ENCODE data around the gene NPR2.
A peak's percentile ranks its signal among the peaks of the same experiment; 100 is the strongest.

Gene NPR2

DNA sequence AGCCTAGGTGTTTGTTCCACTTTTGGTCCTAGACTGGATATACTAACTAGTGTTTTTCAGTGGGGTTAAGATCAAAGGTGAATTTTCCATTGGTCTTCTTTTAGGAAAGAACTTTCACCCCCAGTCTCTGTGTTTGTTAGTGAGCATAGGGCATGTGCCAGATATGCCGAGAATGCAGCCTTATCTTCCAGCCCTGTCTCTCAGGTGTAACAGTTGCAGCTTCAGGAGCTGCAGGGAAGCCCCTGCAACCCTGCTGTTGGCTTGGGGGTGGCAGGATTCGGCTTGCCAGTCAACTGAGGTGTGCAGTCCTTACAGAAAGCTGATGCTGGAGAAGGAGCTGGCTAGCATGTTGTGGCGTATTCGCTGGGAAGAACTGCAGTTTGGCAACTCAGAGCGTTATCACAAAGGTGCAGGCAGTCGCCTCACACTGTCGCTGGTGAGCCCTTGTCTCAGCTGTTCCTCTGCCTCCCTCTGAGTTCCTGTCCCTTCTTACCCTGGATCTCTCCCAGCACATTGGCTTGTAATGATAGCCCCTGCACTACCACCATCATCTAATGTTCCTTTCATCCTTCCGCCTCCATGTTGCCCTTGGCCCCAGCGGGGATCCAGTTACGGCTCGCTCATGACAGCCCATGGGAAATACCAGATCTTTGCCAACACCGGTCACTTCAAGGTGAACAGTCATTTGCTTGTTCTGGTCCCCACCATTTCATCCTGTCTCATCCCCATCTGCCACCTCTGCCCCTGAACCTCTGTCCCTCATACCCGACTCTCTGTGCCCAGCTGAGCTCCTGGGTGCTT is 10.1 kb downstream of the NPR2 start:
- DNase-seq: no peak

DNA sequence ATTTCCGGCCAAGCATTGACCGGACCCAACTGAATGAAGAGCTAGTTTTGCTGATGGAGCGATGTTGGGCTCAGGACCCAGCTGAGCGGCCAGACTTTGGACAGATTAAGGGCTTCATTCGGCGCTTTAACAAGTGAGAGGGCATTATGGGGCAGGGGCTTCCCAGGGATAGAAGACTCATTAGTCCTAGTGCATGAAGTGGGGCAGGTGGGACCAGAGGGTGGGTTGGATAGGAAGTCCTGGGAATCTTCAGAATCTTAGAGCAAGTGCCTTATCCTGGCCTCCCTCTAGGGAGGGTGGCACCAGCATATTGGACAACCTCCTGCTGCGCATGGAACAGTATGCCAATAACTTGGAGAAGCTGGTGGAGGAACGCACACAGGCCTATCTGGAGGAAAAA is 14.7 kb downstream of the NPR2 start:
- DNase-seq: no peak

DNA sequence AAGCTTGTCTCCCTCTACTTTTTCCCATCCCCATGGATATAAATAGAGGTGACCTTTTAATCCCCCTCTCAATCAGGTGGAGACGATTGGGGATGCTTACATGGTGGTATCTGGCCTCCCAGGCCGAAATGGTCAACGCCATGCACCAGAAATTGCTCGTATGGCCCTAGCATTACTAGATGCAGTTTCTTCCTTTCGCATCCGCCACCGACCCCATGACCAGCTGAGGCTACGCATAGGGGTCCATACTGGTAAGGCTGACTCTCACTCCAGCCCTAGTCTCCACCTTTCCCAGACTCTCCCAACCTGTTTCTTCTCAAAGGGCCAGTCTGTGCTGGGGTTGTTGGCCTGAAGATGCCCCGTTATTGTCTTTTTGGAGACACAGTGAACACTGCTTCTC is 17.0 kb downstream of the NPR2 start:
- DNase-seq: no peak

DNA sequence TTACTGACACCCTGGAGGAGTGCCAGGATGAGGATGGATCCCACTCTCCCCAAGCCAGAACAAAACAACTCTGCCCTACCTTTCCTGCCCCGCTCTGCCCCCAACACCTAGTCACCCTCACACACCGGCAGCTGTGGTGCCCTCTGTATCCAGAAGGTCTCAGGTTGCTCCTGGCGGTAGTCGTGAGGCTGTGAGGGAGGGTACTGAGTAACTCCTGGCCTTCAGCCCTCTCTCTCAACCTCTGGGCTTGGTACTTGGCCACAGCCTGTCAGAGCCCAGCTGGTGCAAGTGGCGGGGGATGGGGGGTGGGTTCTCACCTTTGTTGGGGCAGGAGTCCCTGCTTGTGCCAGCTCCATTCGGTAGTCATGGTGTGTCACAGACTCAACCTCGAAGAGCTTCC is 18.7 kb downstream of the NPR2 start:
- no peak for DNase-seq

DNA sequence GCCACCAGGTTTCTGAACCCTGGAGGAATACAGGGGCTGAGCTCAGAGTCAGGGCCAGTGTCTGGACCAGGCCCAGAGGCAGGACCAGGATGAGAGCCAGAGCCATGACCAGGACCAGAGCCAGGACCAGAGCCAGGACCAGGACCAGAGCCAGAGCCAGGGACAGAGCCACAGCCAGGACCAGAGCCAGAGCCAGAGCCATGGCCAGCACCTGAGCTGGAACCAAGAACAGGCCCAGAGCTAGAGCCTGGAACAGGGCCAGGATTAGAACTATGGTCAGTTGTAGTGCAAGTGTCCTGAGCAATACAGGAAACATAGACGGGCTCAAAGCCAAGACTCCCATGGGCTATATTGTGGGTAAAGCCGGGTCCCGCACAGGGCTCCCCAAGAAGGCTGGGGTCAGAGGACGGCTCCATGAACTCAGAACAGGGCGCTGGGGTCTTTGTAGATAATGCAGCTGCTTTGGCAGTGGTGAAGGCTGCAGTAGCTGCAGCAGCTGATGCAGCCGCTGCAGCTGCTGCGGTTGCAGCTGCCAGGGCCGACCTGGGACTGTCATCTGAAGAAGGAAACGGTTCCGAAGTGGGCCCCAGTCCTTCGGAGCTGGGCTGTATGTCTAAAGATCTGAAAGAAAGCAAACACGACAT is 20.1 kb downstream of the NPR2 start:
- no peak for DNase-seq

DNA sequence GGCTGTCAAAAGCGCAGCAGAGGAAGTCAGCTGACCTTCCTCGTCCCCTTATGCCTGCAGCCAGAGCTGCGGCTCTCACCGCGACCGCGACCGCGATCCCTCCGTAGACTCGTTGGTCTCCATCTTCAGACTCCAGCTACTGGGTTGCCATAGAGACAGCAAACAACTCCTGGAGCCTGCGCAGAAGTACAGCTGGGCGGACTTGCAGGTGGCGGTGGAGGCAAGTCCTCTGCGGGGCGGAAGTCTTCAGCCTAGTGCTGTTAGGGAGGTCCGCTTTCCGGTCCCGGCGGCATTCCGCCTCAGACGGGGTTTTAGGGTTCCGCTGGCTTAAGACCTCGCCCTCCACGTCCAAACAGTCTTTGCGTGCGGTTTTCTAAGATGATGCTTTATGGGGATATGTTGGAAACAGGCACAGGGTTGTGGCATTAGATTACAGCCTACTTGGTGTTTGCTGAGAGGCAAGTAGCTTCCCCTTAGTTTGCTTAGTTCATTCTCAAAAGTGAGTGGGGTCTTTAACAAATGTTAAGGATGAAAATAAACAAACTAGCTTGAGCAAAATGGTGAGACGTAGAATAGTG is 20.7 kb downstream of the NPR2 start, which contains the start of gene SPAG8:
TSS of gene SPAG8 (minus strand) at position 238 of the 578 bp plus-strand sequence. CDS start at position 123, 115 bp downstream.
- peak; percentile 80 to 88 for DNase-seq

DNA sequence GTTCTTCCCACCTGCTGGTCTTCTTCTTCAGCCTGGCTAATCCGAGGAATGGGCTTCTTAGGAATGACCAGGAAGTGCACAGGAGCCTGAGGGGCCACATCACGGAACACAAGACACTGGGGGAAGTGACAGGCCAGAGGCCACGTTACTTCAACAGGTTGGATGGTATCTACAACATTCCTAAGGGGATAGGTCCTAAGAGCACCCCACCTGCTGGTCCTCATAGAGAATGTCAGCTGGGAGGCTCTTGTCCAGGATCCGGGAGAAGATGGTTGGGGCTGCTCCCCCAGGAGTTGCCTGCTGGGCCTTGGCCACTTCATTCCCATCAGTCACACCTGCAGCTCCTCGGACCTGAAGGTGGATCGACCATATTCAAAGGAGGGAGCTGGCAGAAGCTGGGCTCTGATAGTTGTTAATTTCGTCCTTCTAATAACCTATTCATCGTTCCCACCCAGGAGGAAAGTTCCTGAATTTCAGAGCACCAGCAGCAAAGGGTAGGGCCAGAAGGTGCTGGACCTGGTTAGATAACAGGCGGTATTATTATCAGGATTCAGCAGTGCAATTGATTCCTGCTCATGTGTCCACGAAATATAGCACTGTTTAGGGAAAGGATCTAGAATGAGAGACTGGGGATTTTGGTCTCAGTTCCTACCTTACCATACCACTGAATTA is 22.2 kb downstream of the NPR2 start:
- DNase-seq: no peak

DNA sequence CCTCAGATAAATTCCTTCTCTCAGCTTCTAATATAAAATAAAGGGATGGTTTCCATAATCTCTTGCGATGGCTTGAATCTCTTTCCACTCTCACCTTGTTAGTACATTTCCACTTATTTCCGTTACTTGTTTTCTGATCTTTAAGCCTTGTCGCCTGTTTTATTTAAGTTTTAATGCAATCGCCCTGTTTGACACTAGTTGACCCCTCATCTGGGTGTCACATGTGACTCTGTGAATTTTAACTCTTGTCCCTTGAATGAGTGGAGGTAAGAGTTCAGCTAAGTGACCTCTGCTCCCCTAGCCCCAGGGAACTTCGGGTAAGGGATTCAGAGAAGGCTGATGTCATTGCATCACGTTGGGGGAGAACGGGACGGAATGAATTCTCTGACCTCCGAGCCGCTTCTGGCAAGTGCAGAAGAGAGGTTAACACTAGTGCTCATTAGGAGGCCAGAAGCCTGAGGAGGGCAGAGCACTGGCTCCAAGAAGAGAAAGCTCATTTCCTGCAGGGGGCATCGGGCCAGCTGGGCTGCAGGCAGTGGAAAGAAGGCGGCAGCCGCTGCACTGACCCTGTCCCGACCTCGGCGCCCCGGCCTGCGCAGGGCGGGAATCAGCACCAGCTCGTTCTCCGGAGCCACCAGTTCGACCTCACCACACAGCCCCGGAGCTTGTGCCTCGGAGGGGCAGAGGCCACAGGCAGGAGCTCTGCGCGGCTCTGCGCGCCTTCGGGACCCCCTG is 22.9 kb downstream of the NPR2 start:
- peak; percentile 35 to 37 for DNase-seq

DNA sequence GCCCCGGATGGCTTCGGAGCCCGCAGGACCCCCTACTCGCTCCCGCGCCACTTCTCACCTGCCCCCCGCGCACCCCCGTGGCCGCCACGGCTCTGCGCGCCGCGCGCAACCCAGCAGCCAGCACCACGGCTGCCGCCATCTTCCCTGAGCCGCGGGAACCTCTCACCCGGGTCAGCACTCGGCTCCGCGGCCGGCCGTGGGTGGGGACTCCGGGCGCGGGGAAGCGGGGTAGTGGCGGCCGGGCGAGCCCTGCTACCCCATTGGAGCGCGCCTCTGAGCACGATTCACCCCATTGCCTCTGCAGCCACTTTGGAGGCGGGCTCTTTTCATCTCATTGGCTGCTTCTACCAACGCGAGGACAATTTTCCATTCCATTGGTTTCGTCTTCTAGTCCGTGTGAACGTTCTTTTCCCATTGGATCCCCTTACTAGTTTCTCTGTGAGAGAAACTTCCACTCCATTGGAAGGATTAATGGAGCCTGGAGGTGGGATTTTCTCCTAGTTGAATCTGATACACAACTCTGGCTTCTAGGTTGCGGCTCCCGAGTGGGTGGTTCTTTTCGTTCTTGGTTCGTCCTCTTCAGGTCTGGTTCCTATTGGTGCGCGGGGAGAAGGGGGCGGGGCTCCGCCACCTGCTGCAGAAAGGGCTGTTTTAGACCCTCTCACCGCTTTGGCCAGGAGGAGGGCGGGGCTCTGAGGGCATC is 23.6 kb downstream of the NPR2 start, which contains the start of gene HINT2:
TSS of gene HINT2 (minus strand) at position 202 of the 703 bp plus-strand sequence. CDS start at position 139, 63 bp downstream.
- peak; percentile 94 to 95 for DNase-seq

DNA sequence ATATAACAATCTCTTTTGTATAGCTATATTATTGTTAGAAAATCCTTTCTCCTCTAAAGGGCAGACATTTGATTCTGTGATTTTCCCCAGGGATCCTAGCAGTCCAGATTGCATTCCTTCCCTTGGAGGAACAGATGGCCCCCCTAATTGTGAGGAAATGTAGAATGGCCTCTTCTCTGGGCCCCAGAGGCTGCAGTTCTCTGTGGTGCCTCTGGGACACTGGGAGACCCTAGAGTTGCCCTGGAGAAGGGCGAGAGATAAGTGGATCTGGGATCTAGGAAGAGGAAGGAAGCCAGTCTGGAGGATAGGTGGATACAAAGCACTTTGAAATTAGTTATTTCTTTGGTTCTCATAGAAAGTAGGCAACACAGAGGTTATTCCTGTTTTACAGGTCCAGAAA is 25.3 kb downstream of the NPR2 start:
- no peak for DNase-seq

DNA sequence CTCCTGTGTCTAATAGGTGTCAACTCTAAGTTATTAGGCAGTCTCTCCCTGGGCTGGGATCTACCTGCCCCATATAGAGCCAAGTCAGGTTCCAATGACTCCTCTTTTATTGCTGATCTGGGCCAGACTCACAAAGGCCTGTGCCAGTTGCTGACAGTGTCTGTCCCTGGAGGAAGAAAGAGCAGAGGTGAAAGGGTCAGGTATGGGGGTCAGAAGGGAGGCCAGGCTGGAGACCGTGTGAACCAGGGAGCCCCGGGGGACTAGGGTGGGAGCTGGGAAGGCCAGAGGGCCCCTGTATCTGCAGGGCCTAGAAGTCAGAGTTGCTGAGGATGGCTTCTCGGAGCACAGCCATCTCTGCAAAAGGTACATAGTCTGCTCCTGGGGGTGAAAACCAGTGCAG is 26.9 kb downstream of the NPR2 start:
- DNase-seq: no peak

DNA sequence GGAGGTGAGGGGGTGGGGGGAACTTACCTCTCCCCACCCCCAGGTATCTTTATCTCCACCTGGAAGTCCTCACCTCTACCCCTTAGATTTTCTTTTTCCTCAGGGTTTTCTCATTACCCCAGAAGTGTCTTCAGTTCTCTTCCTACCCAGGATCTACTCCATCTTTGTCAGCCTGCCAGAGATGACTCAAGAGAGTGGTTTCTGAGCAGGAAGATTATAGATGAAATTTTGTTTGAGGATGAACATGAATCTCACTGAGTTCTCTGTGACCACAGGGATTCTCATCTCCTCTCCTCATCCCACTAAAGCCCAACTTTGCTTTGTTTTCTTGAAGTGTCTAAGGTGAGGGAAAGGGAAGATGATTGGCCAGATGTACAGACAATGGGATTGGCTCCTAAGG is 28.7 kb downstream of the NPR2 start:
- no peak for DNase-seq

DNA sequence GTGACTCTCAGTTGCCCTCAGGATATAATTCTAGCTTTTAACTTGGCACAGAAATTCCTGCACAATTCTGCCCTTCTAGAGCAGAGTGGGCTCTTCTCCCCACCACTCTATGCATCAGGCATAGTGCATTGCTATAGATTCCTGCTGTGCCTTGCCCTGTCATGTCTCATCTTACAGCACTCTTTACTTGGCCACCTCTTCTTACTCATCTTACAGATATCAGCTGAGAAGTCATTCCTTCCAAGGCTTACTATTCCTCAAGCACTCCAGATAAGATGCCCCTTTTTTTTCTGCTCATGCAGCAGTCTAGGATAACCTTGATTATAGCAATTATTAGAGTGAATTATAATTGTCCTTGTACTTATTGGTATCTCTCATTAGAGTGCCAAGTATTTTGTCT is 31.5 kb downstream of the NPR2 start:
- no peak for DNase-seq

DNA sequence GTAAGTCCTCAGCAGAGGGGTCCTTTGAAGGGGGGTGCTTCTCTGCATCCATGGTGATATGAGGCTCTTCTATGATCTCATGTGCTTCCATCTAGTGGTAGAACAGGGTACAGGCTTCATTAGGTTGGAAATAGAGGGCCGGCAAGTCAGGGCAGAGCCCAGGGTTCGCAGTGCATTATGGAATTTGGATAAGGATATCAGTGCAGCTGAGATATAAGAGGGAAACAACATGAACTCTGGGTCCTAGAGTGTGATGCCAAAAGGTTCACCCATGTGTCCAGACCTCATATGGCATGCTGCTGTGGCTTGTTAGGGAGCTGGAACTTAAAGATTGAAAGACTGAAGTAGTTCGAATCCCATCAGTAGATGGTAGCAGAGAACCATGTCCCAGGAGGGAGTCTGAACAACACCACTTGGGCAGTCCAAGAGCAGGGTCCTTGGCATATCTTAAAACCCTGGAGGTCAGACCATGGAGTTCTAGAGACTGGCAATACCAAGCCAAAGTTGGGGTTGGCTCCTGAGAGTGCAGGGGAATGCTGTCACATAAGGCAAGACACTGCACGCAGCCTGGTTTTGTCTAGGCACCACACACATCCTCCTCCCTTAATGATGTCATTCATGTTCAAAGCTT is 34.8 kb downstream of the NPR2 start:
- no peak for DNase-seq

DNA sequence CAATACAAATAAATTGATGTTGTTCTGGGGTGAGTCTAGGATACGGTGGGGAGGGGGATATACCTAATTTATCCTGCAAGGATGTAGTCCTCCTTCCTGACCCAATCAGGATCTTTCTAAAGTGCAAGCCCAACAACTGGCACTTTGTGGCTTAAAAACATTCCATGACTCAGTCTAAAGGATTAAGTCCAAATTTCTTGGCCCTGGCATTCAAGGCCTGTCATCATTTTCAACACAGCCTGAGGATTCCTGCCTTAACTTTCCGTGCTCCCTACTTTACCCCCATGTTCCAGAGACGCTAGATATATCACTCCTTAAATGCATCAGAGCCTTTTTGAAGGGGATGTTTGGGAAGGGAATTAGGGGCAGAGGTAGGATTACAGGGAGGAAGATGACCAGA is 36.1 kb downstream of the NPR2 start:
- no peak for DNase-seq

DNA sequence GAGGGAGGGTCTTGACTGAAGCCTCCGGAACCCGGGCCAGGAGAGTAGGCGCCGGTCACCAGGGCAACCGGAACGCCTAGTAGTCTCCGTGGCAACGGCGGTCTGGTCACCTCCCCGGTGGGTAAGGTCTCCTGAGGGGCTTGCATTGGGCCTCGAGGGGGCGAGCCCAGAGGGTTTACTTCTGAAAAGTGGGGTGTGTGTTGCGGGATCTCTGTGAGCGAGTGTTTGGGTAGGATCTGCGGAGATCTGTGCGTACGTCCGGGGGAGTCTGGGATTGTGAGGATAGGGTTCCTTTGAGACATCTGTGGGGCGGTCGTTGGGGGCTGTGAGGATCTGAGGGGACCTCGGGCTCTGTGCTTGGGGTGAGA is 37.3 kb downstream of the NPR2 start, which contains the start of gene FAM221B:
TSS of gene FAM221B (minus strand) at position 17 of the 368 bp plus-strand sequence. CDS start 2,571 bp downstream, outside the sequence.
- DNase-seq: no peak

DNA sequence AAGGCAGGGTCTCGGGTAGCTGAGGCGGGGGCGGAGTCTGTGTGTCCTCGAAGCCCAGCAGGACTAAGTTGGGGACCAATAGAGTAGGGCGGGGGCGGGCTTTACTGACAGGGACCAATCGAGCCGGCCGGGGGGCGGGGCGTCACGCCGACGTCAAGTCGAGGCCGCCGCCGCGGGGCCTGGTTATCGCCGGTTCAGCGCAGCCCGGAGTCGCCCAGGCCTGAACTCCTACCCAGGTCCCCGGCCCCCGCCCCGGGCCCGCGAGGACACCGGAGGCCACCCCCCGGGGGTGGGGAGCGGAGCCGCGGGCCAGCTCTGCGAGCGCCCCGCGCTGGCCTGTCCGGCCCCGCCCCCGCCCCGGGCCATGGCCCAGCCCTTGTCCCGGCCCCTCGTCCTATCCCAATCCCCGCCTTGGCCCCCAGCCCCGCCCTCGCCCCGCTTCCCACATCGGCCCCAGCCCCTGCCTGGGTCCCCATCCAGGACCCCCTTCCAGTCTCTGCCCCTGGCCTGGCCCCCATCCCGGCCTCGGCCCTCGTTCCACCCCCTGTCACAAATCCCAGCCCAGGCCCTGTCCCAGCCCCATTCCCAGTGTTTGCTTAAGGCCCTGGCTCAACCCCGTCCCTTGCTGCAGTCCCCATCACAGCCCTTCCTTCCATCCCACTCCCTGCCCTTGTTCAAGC is 37.8 kb downstream of the NPR2 start, which contains the start of gene TMEM8B:
TSS of gene TMEM8B (plus strand) at position 145 of the 680 bp plus-strand sequence. CDS start at position 365, 220 bp downstream.
- peak; percentile 90 to 94 for DNase-seq

DNA sequence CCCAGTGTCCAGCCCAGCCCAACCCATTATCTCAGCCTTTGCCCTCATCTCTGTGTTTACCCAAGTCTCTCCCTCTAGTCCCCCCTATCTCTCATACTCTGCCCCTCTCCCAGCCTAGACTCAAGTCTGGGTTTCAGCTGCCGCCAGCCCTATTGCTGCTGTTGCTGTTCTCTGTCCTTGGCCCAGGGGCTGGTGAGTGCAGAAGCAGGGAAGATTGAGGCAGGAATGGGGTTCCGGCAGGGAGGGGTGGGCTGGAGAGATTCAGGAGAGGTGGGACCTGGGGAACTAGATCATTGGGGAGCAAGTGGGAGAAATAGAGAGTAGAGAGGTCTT is 38.3 kb downstream of the NPR2 start:
- DNase-seq: no peak

DNA sequence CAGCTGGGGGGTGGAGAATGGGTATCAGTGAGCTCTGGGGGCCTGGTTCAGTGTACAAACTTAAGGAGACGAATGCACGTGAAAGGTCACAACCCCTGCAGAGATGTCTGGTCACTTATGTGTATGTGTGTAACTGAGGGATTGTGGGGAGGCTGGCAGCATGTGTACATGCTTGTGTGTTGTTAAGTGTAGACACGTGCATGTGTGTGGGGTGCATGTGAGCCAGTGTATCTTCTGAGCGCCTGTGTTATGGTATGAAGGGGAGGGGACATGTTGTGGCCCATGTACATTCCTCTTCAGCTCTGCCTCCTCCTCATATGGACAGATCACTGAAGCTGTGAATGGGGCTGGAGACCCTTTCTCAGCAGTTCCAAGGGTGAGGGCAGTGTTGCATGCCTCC is 39.6 kb downstream of the NPR2 start:
- DNase-seq: no peak

DNA sequence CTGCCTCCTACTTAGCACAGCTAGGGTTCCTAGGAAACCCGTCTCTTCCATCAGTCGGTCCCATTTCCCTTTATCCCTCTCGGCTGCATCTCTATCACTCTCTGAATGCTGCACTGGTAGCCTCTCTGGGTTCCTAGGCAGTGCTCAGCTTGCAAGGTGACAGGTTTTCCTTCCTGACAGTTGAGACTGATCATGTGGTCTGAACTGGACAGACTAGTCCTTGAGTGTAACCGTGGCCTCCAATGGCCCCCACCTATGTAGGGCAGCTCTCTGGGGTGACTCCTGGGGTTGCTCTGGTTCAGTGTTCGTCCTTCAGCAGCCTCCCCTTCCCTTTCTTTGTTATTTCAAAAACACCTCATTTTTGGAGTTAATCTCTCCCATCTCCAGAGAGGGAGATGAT is 41.4 kb downstream of the NPR2 start:
- no peak for DNase-seq

Measured in stimulated activated CD4-positive, alpha-beta T cell treated with anti-CD3 and anti-CD28 coated beads, Interleukin-2, amount 100 ng/mL, for 48 hours (primary cell).